Gastroesophageal sphincter (tissue), 4 donors: ENCODE data around the gene OSTF1. TPM values are rescaled to one million over a fixed set of nuclear protein-coding genes. Genes with fewer than 3 reads are reported as not detected.

Experiments used
- ATAC-seq: fragments of 150-250 bp; one replicate; pipeline ENCODE4 v1.9.1; 2016; ENCODE audit warnings: mild to moderate bottlenecking, moderate library complexity
- H3K27ac ChIP-seq, 4 donors: fragments of 200-600 bp; sonication (generic) in 3 of 4; 1 replicate in 3 of 4; 2 replicates in 1 of 4; pipeline ENCODE4 v1.5.1; 2016 to 2019
- H3K27me3 ChIP-seq: fragments of 200-600 bp; sonication (generic); one replicate; pipeline ENCODE4 v1.5.1; 2019
- H3K36me3 ChIP-seq, 2 donors: fragments of 200-600 bp; sonication (generic); one replicate each; pipeline ENCODE4 v1.5.1; 2019; ENCODE audit warnings: control low read depth in 1 of 2
- H3K4me1 ChIP-seq, 3 donors: fragments of 200-600 bp; sonication (generic); 1 replicate in 2 of 3; 2 replicates in 1 of 3; pipeline ENCODE4 v1.5.1; 2016 to 2019; ENCODE audit warnings: control low read depth in 2 of 3
- H3K4me3 ChIP-seq, 2 donors: fragments of 200-600 bp; sonication (generic); one replicate each; pipeline ENCODE4 v1.5.1; 2019; ENCODE audit warnings: mild to moderate bottlenecking in 1 of 2, moderate library complexity in 1 of 2
- H3K9me3 ChIP-seq, 3 donors: fragments of 200-600 bp; sonication (generic); one replicate each; pipeline ENCODE4 v1.5.1; 2017 to 2019; ENCODE audit warnings: control low read depth in 2 of 3
- CTCF ChIP-seq, 4 experiments: fragments of 200-600 bp in 2 of 4; fragments of 450-650 bp in 2 of 4; sonication (generic) in 1 of 4; IDR thresholded peaks; one replicate each; pipeline ENCODE4 v1.5.1; 2017 to 2019; ENCODE audit warnings: antibody characterized with exemption in 4 of 4, mild to moderate bottlenecking in 2 of 4, moderate library complexity in 2 of 4
- EP300 ChIP-seq: sonication (generic); formaldehyde crosslinking; IDR thresholded peaks from one replicate; pipeline ENCODE4 v1.6.1; 2017; ENCODE audit warnings: antibody characterized with exemption, mild to moderate bottlenecking
- POLR2A ChIP-seq, 2 donors: fragments of 450-650 bp; IDR thresholded peaks; one replicate each; pipeline ENCODE4 v1.6.1; 2017; ENCODE audit warnings: antibody characterized with exemption in 2 of 2, mild to moderate bottlenecking in 2 of 2, moderate library complexity in 1 of 2
- POLR2AphosphoS5 ChIP-seq: sonication (generic); formaldehyde crosslinking; IDR thresholded peaks from one replicate; pipeline ENCODE4 v1.6.1; 2017; ENCODE audit warnings: antibody characterized with exemption
- WGBS, 2 donors: methylation state at CpG; one replicate each; pipeline ENCODE4 v1.1.5; 2018; ENCODE audit warnings: low coverage in 1 of 2; 5-methylcytosine and 5-hydroxymethylcytosine counted together
- total RNA-seq, 4 donors: library from RNA; depleted of rRNA; stranded (reverse); fragments of >200 nt; gene quantifications; one replicate each; pipeline ENCODE4 v1.1.0, GENCODE V29; 2016

The OSTF1 gene
- total RNA-seq, 4 donors from 2014 or later: 9.7 to 37.6 (median 28.5) TPM

- peaks cover 0 to 72% of the 10 kb centered on the region in 2 donors for H3K36me3 ChIP-seq
- H3K27ac ChIP-seq: no peak overlapping the region
- WGBS, 2 donors: 61 to 71% methylated on average over 4 of the region's 4 CpGs
- H3K9me3 ChIP-seq: no peaks in the 10 kb centered on the region
- no peak for ATAC-seq
- H3K4me1 ChIP-seq: no peaks in the 10 kb centered on the region
- no peak for TF ChIP-seq CTCF (IDR thresholded peaks at IDR 0.05)
- no peak for TF ChIP-seq EP300
- no peak for TF ChIP-seq POLR2AphosphoS5
- TF ChIP-seq POLR2A (IDR thresholded peaks at IDR 0.05): no peak
- H3K27me3 ChIP-seq: no peaks in the 10 kb centered on the region
- no peak overlapping the region for H3K4me3 ChIP-seq
These were observed 59.3 kb downstream of the OSTF1 start for GRCh38 chr9:75147638-75148037.

- no peak overlapping the region for H3K4me3 ChIP-seq
- H3K27ac ChIP-seq: no peak overlapping the region
- H3K27me3 ChIP-seq: no peaks in the 10 kb centered on the region
- no peak for TF ChIP-seq CTCF (IDR thresholded peaks at IDR 0.05)
- TF ChIP-seq EP300: no peak
- no peak for TF ChIP-seq POLR2AphosphoS5
- TF ChIP-seq POLR2A (IDR thresholded peaks at IDR 0.05): no peak
- no peaks in the 10 kb centered on the region for H3K4me1 ChIP-seq
- H3K9me3 ChIP-seq: no peaks in the 10 kb centered on the region
- H3K36me3 ChIP-seq: peaks cover 0 to 63% of the 10 kb centered on the region in 2 donors
- no CpG with 5 or more reads among the region's 1 CpG for WGBS, 2 donors
- no peak for ATAC-seq
These were observed 60.2 kb downstream of the OSTF1 start for GRCh38 chr9:75148561-75148960.

- no peaks in the 10 kb centered on the region for H3K27me3 ChIP-seq
- H3K4me1 ChIP-seq: no peaks in the 10 kb centered on the region
- H3K27ac ChIP-seq: no peak overlapping the region
- H3K36me3 ChIP-seq: peaks cover 0 to 50% of the 10 kb centered on the region in 2 donors
- TF ChIP-seq CTCF (IDR thresholded peaks at IDR 0.05) (no peak), POLR2A (IDR thresholded peaks at IDR 0.05) (no peak), EP300 (no peak), POLR2AphosphoS5 (no peak)
- ATAC-seq: no peak
- H3K9me3 ChIP-seq: no peaks in the 10 kb centered on the region
- 34 to 54% methylated on average over 4 to 6 of the region's 6 CpGs for WGBS, 2 donors
- H3K4me3 ChIP-seq: no peak overlapping the region
These were observed 61.5 kb downstream of the OSTF1 start for GRCh38 chr9:75149841-75150241.

- Histone ChIP-seq H3K9me3 (no peaks in the 10 kb centered on the region), H3K27me3 (no peaks in the 10 kb centered on the region), H3K36me3 (peaks cover 0 to 46% of the 10 kb centered on the region in 2 donors), H3K4me3 (no peak overlapping the region), H3K27ac (no peak overlapping the region), H3K4me1 (no peaks in the 10 kb centered on the region)
- no peak for TF ChIP-seq POLR2A (IDR thresholded peaks at IDR 0.05)
- no peak for TF ChIP-seq EP300
- TF ChIP-seq CTCF (IDR thresholded peaks at IDR 0.05): no peak
- no peak for TF ChIP-seq POLR2AphosphoS5
- 83% methylated on average over 4 of the region's 6 CpGs; no CpG with 5 or more reads in 1 of the 2 donors for WGBS, 2 donors
- ATAC-seq: no peak
These were observed 62.2 kb downstream of the OSTF1 start for GRCh38 chr9:75150512-75150911.

GRCh38 chr9:75152416-75152815 lies 64.1 kb downstream of the OSTF1 start:
- Histone ChIP-seq H3K27me3 (no peaks in the 10 kb centered on the region), H3K27ac (no peak overlapping the region), H3K4me1 (no peaks in the 10 kb centered on the region), H3K4me3 (no peak overlapping the region), H3K36me3 (peaks cover 0 to 37% of the 10 kb centered on the region in 2 donors), H3K9me3 (no peaks in the 10 kb centered on the region)
- ATAC-seq: no peak
- WGBS, 2 donors: 100% methylated on average over 3 of the region's 5 CpGs; no CpG with 5 or more reads in 1 of the 2 donors
- TF ChIP-seq POLR2AphosphoS5 (no peak), EP300 (no peak), CTCF (IDR thresholded peaks at IDR 0.05) (no peak), POLR2A (IDR thresholded peaks at IDR 0.05) (no peak)
